Measurements from ENCODE around the gene COL23A1. TPM values are rescaled to one million over a fixed set of nuclear protein-coding genes. Genes with fewer than 3 reads are reported as not detected.

Gene COL23A1
- polyA plus RNA-seq, 4 donors: 5.8 to 13.4 (median 7.7) TPM

DNA sequence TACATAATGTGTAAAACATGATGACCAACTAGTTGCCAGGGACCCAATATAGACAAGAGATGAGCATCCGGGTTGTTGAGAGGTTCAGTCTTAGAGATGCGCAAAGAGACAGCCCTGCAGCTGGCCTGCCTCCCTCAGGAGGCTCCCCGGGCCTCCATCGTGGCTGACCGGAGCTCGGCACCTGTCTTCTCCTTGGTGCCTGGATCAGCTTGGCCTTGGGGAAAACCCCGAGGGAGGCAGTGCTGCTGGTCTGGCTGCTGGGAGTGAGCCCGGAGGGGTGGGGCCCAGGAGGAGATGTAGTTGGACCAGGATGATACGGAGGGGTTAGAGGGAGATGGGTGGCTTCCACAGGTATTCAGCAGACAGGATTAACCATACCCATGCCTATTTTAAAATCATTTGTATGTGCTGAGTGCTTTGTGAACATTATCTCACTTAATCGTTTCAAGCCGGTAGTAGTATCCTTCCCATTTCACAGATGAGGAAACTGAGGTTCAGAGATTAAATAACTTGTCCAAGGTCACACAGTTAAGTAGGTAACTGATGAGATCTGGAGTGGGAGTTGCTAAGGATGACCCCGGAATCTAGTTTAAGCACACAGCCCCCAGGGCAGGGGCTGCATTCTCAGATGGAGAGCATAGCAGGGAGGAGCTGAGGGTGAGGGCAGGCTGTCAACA lies 173.8 kb downstream of the COL23A1 start:
- no peak for DNase-seq (ENCODE audit: low read depth in 4 of 4, low spot score in 3 of 4)

- no peak for DNase-seq (ENCODE audit: low read depth in 4 of 4, low spot score in 3 of 4)
Measured at GRCh38 chr5:178415353-178415752, 174.8 kb downstream of the COL23A1 start.

GRCh38 chr5:178413988-178414387 lies 176.2 kb downstream of the COL23A1 start:
- no peak for DNase-seq (ENCODE audit: low read depth in 4 of 4, low spot score in 3 of 4)

GRCh38 chr5:178411083-178411482 lies 179.1 kb downstream of the COL23A1 start:
- no peak for DNase-seq (ENCODE audit: low read depth in 4 of 4, low spot score in 3 of 4)

DNA sequence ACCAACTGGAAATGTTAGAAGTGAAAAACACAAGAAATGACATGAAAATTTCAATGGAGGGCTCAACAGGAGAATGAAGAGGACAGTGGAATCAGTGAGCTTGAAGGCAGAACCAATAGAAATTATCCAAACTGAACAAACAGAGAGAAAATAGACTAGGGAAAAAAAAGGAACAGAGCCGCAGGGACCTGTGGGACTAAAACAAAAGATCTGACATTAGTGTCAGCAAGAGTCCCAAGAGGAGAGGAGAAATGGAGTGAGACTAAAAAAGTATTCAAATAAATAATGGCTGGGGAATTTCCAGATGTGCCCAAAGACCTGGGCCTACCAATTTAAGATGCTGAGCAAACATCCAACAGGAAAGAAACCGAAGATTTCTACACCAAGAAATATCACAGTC lies 182.5 kb downstream of the COL23A1 start:
- DNase-seq (ENCODE audit: low read depth in 4 of 4, low spot score in 3 of 4): no peak

DNA sequence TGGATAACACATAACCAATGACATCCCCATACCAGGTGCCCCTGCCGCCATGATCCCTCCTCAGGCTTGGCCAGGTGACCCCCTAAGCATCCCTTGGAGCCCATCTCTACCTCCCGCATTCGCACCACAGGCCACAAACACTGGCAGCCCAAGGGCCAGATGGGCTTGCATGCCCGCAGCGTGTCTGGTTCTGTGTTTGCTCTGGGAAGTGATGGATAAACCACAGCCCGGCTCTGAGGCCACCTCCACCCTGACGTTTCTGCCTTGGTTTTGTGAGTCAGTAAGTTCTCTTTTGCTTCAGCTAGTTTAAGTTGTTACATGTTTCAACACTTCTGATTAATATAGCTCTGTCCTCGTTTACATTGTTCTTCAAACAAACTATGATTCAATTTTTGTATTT lies 185.2 kb downstream of the COL23A1 start:
- no peak for DNase-seq (ENCODE audit: low read depth in 4 of 4, low spot score in 3 of 4)

- DNase-seq (ENCODE audit: low read depth in 4 of 4, low spot score in 3 of 4): no peak
Measured at GRCh38 chr5:178403956-178404600, 186.1 kb downstream of the COL23A1 start.

GRCh38 chr5:178403351-178403750 lies 186.8 kb downstream of the COL23A1 start:
- DNase-seq (ENCODE audit: low read depth in 4 of 4, low spot score in 3 of 4): no peak

GRCh38 chr5:178399701-178400095 lies 190.5 kb downstream of the COL23A1 start:
- DNase-seq (ENCODE audit: low read depth in 4 of 4, low spot score in 3 of 4): no peak

GRCh38 chr5:178398901-178399700 lies 191.1 kb downstream of the COL23A1 start:
- DNase-seq (ENCODE audit: low read depth in 4 of 4, low spot score in 3 of 4): no peak

DNA sequence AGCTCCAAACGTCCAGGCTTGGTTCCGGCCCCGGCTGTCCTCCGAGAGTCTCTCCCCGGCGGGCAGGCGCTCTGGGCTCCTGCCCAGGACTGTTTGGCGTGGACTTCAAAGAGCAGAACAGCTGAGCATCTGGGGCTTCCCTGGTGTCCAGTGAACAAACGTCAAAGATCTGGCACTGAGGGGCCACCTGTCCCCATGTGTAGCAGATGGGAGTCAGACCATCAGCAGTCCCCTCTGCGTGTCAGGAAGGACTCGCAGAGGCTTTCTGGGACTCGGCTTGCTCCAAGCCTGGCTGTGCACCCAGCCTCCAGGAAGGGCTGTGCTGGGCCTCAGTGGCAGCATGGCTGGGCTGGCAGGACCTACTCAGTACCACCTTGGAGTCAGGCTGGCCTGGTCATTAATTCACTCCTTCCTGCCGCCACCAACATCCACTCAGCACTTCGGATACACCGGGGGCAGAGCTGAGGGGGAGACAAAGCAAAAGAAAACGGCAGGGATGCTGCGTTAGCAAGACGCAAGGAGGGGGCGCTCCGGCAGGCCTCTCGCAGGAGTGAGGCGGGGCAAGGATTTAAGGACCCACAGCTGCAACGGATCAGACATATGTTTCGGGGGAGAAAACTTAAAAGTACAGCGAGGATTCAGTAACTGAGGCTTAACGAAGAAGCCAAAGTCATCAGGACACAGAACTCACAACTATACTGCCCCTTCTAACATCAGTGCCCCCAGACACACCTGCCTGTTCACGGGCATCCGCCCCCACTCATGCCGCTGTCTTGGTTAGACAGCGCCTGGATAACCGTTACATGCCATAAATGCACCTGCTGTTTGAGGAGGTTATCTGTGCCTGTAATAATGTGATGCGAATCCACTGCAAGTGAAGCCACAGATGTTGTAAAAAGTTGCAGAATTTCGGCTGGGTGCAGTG lies 193.1 kb downstream of the COL23A1 start:
- DNase-seq (ENCODE audit: low read depth in 4 of 4, low spot score in 3 of 4): no peak

GRCh38 chr5:178394074-178394473 lies 196.1 kb downstream of the COL23A1 start:
- no peak for DNase-seq (ENCODE audit: low read depth in 4 of 4, low spot score in 3 of 4)

DNA sequence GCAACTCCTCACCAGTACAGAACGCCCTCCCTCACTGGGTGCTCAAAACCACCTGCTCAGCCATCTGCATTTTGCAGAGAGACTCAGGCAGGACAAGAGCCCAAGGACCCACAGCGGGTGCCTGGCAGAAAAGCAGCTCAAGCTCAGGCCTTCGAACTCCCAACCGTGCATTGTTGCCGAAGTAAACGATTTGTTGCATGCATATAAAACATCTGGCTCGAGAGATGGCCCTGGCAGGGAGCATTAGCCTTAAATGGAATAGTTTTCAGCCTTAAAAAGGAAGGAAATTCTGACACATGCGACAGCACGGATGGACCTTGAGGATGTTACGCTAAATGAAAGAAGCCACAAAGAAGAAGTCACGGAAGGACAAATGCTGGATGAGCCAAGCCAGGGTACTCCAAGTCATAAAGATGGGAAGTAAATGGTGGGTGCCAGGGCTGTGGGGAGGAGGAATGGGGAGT lies 197.2 kb downstream of the COL23A1 start:
- no peak for DNase-seq (ENCODE audit: low read depth in 4 of 4, low spot score in 3 of 4)

- DNase-seq (ENCODE audit: low read depth in 4 of 4, low spot score in 3 of 4): no peak
Measured at GRCh38 chr5:178392386-178392785, 197.8 kb downstream of the COL23A1 start.

DNA sequence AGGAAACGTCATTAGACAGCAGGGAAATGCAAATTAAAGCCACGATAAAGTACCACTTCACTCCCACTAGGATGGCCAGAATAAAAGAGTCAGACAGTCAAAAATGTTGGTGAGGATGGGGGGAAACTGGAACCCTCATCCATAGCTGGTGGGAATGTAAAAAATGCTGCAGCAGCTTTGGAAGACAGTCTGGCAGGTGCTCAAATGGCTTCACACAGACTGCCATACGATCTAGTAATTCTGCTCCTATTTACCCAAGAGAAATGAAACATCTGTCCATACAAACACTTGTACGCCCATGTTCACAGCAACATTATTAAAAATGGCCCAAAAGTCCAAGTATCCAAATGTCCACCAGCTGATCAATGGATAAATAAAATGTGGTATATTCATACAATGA lies 198.7 kb downstream of the COL23A1 start:
- no peak for DNase-seq (ENCODE audit: low read depth in 4 of 4, low spot score in 3 of 4)

- DNase-seq (ENCODE audit: low read depth in 4 of 4, low spot score in 3 of 4): no peak
Measured at GRCh38 chr5:178389796-178390195, 200.4 kb downstream of the COL23A1 start.

DNA sequence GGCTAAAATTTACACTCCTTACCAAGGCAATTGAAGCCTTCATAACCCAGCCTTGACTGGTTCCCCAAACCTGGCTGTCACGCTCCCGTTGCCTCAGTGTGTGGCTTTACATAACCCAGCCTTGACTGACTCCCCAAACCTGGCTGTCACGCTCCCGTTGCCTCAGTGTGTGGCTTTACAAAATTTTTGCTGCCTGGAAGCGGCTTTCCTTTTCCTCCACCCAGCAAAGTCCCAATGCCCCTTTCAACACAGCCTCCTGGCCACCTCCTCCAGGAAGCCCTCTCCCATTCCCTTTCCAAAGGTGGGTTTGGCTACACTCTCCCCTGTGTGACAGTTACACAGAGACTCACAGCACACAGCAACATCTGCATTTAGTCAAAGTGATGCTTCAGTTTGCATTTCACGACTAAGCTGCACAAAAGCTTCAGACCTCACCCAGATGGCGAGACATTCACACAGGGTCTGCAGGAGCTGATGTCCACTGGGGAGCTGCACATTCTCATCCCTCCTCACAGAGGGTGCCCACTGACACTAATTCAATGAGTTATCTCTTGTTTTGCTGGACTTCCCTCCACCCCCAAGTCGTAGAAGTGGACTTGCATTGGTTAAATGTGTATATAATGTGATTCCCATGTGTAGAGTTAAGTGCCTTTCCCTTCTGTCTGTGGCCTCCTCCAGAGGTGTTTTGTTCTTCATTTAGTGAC lies 201.0 kb downstream of the COL23A1 start:
- no peak for DNase-seq (ENCODE audit: low read depth in 4 of 4, low spot score in 3 of 4)

- no peak for DNase-seq (ENCODE audit: low read depth in 4 of 4, low spot score in 3 of 4)
Measured at GRCh38 chr5:178388386-178389025, 201.7 kb downstream of the COL23A1 start.

DNA sequence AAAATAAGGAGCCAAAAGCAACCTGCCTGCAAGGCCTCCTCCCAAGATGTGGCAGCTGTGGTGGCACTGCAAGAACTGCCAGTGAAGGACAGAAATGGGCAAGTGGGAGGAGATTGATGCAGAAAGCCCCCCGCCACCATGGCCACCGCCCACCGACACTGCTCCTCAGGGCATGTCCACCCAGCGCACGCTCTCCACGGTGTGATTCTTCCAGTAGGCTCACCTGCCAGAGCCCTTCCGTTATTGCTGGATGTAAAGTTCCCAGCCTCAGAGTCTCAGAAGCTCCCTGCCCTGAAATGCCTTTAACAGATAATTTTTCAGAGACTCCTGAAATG lies 202.4 kb downstream of the COL23A1 start:
- no peak for DNase-seq (ENCODE audit: low read depth in 4 of 4, low spot score in 3 of 4)
